ENCODE measurements around the gene PTPRN2.
"Not testable (repeated sequence)": the region's sequence is repeated elsewhere in the genome, so short reads cannot be mapped to it uniquely, and the experiment has no call there.

The PTPRN2 gene

GRCh38 chr7:158420591-158421340, 166.9 kb downstream of the PTPRN2 start:
- DNase-seq (ENCODE audit: low read depth): no peak
- no peak overlapping the region for H3K4me3 ChIP-seq (ENCODE audit: low read length)
- TF ChIP-seq CTCF (conservative IDR thresholded peaks at IDR 0.05; ENCODE audit: low read length): no peak

GRCh38 chr7:158419238-158419785, 168.3 kb downstream of the PTPRN2 start:
- DNase-seq (ENCODE audit: low read depth): no peak
- H3K4me3 ChIP-seq (ENCODE audit: low read length): no peak overlapping the region
- no peak for TF ChIP-seq CTCF (conservative IDR thresholded peaks at IDR 0.05; ENCODE audit: low read length)

- not testable (repeated sequence) for H3K4me3 ChIP-seq (ENCODE audit: low read length); DNase-seq (ENCODE audit: low read depth)
Measured at GRCh38 chr7:158418395-158418794, 169.2 kb downstream of the PTPRN2 start.

- TF ChIP-seq CTCF (conservative IDR thresholded peaks at IDR 0.05; ENCODE audit: low read length): no peak
- DNase-seq (ENCODE audit: low read depth): no peak
- no peak overlapping the region for H3K4me3 ChIP-seq (ENCODE audit: low read length)
Measured at GRCh38 chr7:158416283-158416933, 171.2 kb downstream of the PTPRN2 start.

GRCh38 chr7:158415316-158415715, 172.3 kb downstream of the PTPRN2 start:
- no peak for TF ChIP-seq CTCF (conservative IDR thresholded peaks at IDR 0.05; ENCODE audit: low read length)
- DNase-seq (ENCODE audit: low read depth): no peak
- no peak overlapping the region for H3K4me3 ChIP-seq (ENCODE audit: low read length)

- DNase-seq (ENCODE audit: low read depth): no peak
- no peak overlapping the region for H3K4me3 ChIP-seq (ENCODE audit: low read length)
- TF ChIP-seq CTCF (conservative IDR thresholded peaks at IDR 0.05; ENCODE audit: low read length): no peak
Measured at GRCh38 chr7:158414486-158414961, 173.1 kb downstream of the PTPRN2 start.

- no peak overlapping the region for H3K4me3 ChIP-seq (ENCODE audit: low read length)
- TF ChIP-seq CTCF (conservative IDR thresholded peaks at IDR 0.05; ENCODE audit: low read length): no peak
- no peak for DNase-seq (ENCODE audit: low read depth)
Measured at GRCh38 chr7:158414002-158414401, 173.6 kb downstream of the PTPRN2 start.

Measured in AG10803 (cell line).